GM06990 (cell line): ENCODE results near the gene MAPK4.

Source experiments
- DNase-seq: peaks from one replicate; pipeline ENCODE4 v3.0.0-alpha.2; 2011; ENCODE audit not compliant: insufficient read length; ENCODE audit errors: extremely low read depth
- H3K27me3 ChIP-seq: replicated peaks from 2 replicates; pipeline ENCODE4 v1.6.0; 2011; ENCODE audit warnings: low read length; ENCODE audit not compliant: control insufficient read depth, insufficient read depth
- H3K36me3 ChIP-seq: 2 replicates; pipeline ENCODE4 v1.5.1; 2011; ENCODE audit warnings: low read length; ENCODE audit not compliant: control insufficient read depth, insufficient read depth
- H3K4me3 ChIP-seq: replicated peaks from 2 replicates; pipeline ENCODE4 v1.5.1; 2011; ENCODE audit warnings: low read depth, mild to moderate bottlenecking, control low read depth, low read length
- CTCF ChIP-seq: IDR thresholded peaks from 2 replicates; pipeline ENCODE4 v1.5.1; 2011; ENCODE audit warnings: low read length, control low read depth, mild to moderate bottlenecking, inconsistent platforms; ENCODE audit not compliant: insufficient read depth, poor library complexity, severe bottlenecking

Gene MAPK4

GRCh38 chr18:50658601-50659000 lies 98.7 kb downstream of the MAPK4 start:
- H3K36me3 ChIP-seq = no peaks in the 10 kb centered on the region
- H3K4me3 ChIP-seq = no peak overlapping the region
- no peak for DNase-seq
- no peaks in the 10 kb centered on the region for H3K27me3 ChIP-seq
- no peak for TF ChIP-seq CTCF

- no peaks in the 10 kb centered on the region for H3K27me3 ChIP-seq
- H3K36me3 ChIP-seq = no peaks in the 10 kb centered on the region
- DNase-seq = no peak
- TF ChIP-seq CTCF = no peak
- H3K4me3 ChIP-seq = no peak overlapping the region
Measured at GRCh38 chr18:50659091-50660003, 99.5 kb downstream of the MAPK4 start.

- TF ChIP-seq CTCF = no peak
- Histone ChIP-seq H3K36me3 (no peaks in the 10 kb centered on the region), H3K27me3 (no peaks in the 10 kb centered on the region; the same call in 1 of the 2 replicates), H3K4me3 (no peak overlapping the region)
- DNase-seq = no peak
Measured at GRCh38 chr18:50661013-50661412, 101.1 kb downstream of the MAPK4 start.

- Histone ChIP-seq H3K36me3 (no peaks in the 10 kb centered on the region), H3K27me3 (no peaks in the 10 kb centered on the region; the same call in none of the 2 replicates), H3K4me3 (no peak overlapping the region)
- no peak for DNase-seq
- peak; percentile 64 for TF ChIP-seq CTCF
Measured at GRCh38 chr18:50662177-50662576, 102.3 kb downstream of the MAPK4 start.

- no peak for TF ChIP-seq CTCF
- H3K36me3 ChIP-seq = no peaks in the 10 kb centered on the region
- no peaks in the 10 kb centered on the region; the same call in none of the 2 replicates for H3K27me3 ChIP-seq
- DNase-seq = no peak
- H3K4me3 ChIP-seq = no peak overlapping the region
Measured at GRCh38 chr18:50662775-50663383, 103.0 kb downstream of the MAPK4 start.
